ENCODE data around the gene TRRAP. TPM values are rescaled to one million over a fixed set of nuclear protein-coding genes. Genes with fewer than 3 reads are reported as not detected.

Gene TRRAP
- total RNA-seq, 1 donor from 2014 or later: 35.6 TPM

- TF ChIP-seq CTCF (IDR thresholded peaks at IDR 0.05): no peak
- H3K27me3 ChIP-seq: no peaks in the 10 kb centered on the region
- ATAC-seq (no peak), DNase-seq (no peak)
- H3K9me3 ChIP-seq: no peaks in the 10 kb centered on the region
- no peak overlapping the region for H3K4me3 ChIP-seq
- H3K4me1 ChIP-seq: peaks cover 9% of the 10 kb centered on the region
- no peak overlapping the region for H3K27ac ChIP-seq
- intact Hi-C loops (cut with DNase I): no loop called here
- peaks cover 73% of the 10 kb centered on the region for H3K36me3 ChIP-seq
Measured at GRCh38 chr7:99000904-99001465, 122.7 kb downstream of the TRRAP start.

DNA sequence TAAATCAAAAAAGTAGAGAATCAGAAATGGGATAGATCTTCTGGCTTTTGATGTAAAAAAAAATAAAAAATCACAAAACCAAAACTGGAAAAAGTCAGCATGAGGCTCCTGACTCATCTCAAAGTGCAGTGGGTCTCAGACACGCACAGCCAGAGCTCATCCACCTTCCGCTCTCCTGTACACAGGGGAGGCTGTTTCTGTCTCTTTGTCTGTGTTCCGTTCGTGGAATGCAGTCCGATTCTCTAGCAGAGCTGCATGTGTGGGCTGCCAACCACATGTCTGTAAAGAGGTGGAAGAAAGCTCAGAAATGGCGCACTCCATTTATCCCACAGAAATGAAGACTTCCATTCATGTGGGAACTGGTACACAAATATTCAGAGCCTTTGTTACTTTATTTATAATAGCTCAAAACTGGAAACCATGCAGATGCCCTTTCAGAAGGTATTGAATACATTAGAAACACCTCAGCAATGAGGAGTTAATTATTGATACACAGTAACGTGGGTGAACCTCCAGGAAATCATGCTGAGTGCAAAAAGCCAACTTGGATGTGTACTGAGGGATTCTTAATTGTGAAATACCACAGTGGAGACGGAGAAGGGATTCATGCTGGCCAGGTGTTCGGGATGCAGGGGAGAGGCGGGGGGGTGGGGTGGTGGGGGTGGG lies 123.3 kb downstream of the TRRAP start:
- intact Hi-C loops (cut with DNase I): no loop called here
- no peak for TF ChIP-seq CTCF (IDR thresholded peaks at IDR 0.05)
- Histone ChIP-seq H3K4me3 (no peak overlapping the region), H3K36me3 (peaks cover 73% of the 10 kb centered on the region), H3K4me1 (peaks cover 9% of the 10 kb centered on the region), H3K27me3 (no peaks in the 10 kb centered on the region), H3K9me3 (no peaks in the 10 kb centered on the region), H3K27ac (no peak overlapping the region)
- ATAC-seq (no peak), DNase-seq (no peak)

- no peak overlapping the region for H3K27ac ChIP-seq
- H3K36me3 ChIP-seq: peaks cover 74% of the 10 kb centered on the region
- no peak for TF ChIP-seq CTCF (IDR thresholded peaks at IDR 0.05)
- H3K27me3 ChIP-seq: no peaks in the 10 kb centered on the region
- intact Hi-C loops (cut with DNase I): no loop called here
- H3K4me1 ChIP-seq: peaks cover 9% of the 10 kb centered on the region
- no peaks in the 10 kb centered on the region for H3K9me3 ChIP-seq
- DNase-seq (no peak), ATAC-seq (peak; percentile 66)
- no peak overlapping the region for H3K4me3 ChIP-seq
Measured at GRCh38 chr7:99002148-99002826, 124.0 kb downstream of the TRRAP start.

- Histone ChIP-seq H3K27me3 (no peaks in the 10 kb centered on the region), H3K9me3 (no peaks in the 10 kb centered on the region), H3K36me3 (peaks cover 72% of the 10 kb centered on the region), H3K27ac (no peak overlapping the region), H3K4me3 (no peak overlapping the region), H3K4me1 (peaks cover 9% of the 10 kb centered on the region)
- ATAC-seq (no peak), DNase-seq (no peak)
- intact Hi-C loops (cut with DNase I): no loop called here
- TF ChIP-seq CTCF (IDR thresholded peaks at IDR 0.05): no peak
Measured at GRCh38 chr7:99002827-99003212, 124.5 kb downstream of the TRRAP start.

GRCh38 chr7:99003419-99003818 lies 125.1 kb downstream of the TRRAP start:
- Histone ChIP-seq H3K27me3 (no peaks in the 10 kb centered on the region), H3K27ac (peak overlapping the region; percentile 67), H3K4me3 (no peak overlapping the region), H3K4me1 (peaks cover 9% of the 10 kb centered on the region), H3K36me3 (peaks cover 73% of the 10 kb centered on the region), H3K9me3 (no peaks in the 10 kb centered on the region)
- ATAC-seq (no peak), DNase-seq (no peak)
- no peak for TF ChIP-seq CTCF (IDR thresholded peaks at IDR 0.05)
- intact Hi-C loops (cut with DNase I): no loop called here
